ENCODE data around the gene PTGER2.

Gene PTGER2

GRCh38 chr14:52328276-52328675, 14.2 kb downstream of the PTGER2 start:
- TF ChIP-seq CTCF (IDR thresholded peaks at IDR 0.05; ENCODE audit: extremely low read depth, missing control alignments), result no peak
- no peak for DNase-seq (ENCODE audit: low spot score)

GRCh38 chr14:52329678-52330369, 15.7 kb downstream of the PTGER2 start:
- no peak for DNase-seq (ENCODE audit: low spot score)
- TF ChIP-seq CTCF (IDR thresholded peaks at IDR 0.05; ENCODE audit: extremely low read depth, missing control alignments), result no peak

- no peak for TF ChIP-seq CTCF (IDR thresholded peaks at IDR 0.05; ENCODE audit: extremely low read depth, missing control alignments)
- DNase-seq (ENCODE audit: low spot score), result no peak
Observed at GRCh38 chr14:52332269-52332668, 18.2 kb downstream of the PTGER2 start.

GRCh38 chr14:52333108-52333507, 19.0 kb downstream of the PTGER2 start:
- TF ChIP-seq CTCF (IDR thresholded peaks at IDR 0.05; ENCODE audit: extremely low read depth, missing control alignments), result no peak

GRCh38 chr14:52333823-52334657, 19.9 kb downstream of the PTGER2 start:
- TF ChIP-seq CTCF (IDR thresholded peaks at IDR 0.05; ENCODE audit: extremely low read depth, missing control alignments), result no peak
- DNase-seq (ENCODE audit: low spot score), result no peak

More at GRCh38 chr14:52333108-52333507, 19.0 kb downstream of the PTGER2 start:
- no peak for DNase-seq (ENCODE audit: low spot score)

- no peak for TF ChIP-seq CTCF (IDR thresholded peaks at IDR 0.05; ENCODE audit: extremely low read depth, missing control alignments)
- no peak for DNase-seq (ENCODE audit: low spot score)
Observed at GRCh38 chr14:52336241-52336640, 22.1 kb downstream of the PTGER2 start.

GRCh38 chr14:52338051-52338681, 24.1 kb downstream of the PTGER2 start:
- no peak for TF ChIP-seq CTCF (IDR thresholded peaks at IDR 0.05; ENCODE audit: extremely low read depth, missing control alignments)
- no peak for DNase-seq (ENCODE audit: low spot score)
